HTR-8/SVneo (cell line): Measurements from ENCODE around the gene TMEM150A.
"Not testable (repeated sequence)": the region's sequence is repeated elsewhere in the genome, so short reads cannot be mapped to it uniquely, and the experiment has no call there.

Experiments used
- DNase-seq: peaks from one replicate; pipeline ENCODE4 v3.0.0; 2011; ENCODE audit warnings: low spot score, mixed read lengths; ENCODE audit not compliant: insufficient read length
- FAIRE-seq: peaks from 2 replicates; lab custom pipeline; 2011; peaks lifted over from hg19 to GRCh38; lab: Jason Lieb, UNC

Gene TMEM150A, protein sequence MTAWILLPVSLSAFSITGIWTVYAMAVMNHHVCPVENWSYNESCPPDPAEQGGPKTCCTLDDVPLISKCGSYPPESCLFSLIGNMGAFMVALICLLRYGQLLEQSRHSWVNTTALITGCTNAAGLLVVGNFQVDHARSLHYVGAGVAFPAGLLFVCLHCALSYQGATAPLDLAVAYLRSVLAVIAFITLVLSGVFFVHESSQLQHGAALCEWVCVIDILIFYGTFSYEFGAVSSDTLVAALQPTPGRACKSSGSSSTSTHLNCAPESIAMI

DNA sequence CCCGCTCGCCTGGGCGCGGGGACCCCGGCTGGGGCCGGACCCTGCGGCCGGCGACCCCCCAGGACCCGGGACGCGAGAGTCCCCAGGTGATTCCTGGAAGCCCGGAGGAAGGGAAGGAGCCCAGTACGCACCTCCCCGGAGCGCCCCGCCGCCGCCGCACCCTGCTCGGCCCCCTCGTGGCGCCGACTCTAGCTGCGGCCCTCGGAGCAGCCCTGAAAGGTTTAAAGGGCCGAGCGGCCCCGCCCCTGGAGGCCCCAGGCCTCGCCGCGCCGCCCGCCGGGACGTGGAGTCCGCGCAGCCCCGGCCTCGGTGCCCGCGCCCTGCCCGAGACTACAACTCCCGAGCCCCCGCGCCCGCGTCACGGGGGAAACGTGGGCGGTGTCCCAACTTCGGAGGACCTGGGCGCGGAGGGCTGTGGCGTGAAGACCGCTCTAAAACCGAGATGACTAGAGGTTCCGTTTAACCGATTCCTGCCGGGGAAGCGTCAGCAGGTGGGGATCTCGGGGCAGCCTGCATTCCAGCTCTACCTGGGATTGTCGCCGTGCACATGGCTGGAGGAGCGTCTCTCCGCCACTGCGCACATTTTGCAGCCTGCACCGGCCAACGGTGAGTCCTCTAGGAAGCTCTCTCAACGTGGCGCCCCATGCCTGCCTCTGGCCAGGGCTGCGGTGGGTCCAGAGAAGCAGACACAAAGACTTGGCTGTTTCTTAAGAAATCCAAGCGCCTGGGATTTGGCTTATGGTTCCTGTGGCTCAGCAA lies at the start of gene TMEM150A:
Gene TMEM150A, minus strand, starts transcription at position 223 of the 759 bp plus-strand sequence. CDS start 750 bp downstream, outside the sequence.
- peak; percentile 81 for FAIRE-seq

DNA sequence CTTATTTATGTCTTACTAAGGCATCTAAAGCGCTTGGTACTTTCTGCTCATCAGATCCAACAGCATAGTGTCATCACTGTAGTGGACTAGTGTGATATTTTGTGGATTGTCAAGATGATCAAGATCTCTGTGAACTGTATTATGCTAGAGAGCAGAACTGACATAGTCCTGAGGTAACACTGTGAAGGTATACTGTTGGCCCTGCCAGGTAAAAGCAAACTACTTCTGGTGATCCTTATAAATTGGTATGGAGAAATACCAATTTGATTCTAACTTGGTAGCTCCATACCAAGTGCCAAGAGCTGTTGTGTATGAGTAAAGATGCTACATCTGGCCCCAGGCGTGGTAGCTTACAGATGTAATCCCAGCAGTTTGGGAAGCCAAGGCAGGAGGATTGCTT lies 49.6 kb upstream of the TMEM150A start:
- FAIRE-seq (no peak), DNase-seq (no peak)

More for the DNA sequence above, at the start of gene TMEM150A:
- peak; percentile 88 for DNase-seq

DNA sequence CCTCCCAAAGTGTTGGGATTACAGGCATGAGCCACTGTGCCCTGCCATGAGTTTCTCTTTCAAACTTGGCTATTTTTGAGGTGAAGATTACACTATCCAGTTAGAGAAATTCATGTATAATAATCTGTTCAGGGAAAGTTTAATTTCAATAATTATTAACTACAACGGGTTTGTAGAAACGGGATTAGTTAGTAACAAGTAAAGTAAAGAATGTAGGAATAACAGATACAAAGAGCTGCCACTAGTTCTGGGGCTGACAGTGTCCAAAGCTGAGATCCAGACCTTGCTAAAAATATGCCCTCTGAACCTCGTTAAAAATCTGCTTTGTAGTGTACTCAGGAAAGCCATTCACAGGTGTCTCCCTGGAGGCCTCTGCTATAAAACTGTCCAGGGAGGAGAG lies 48.6 kb upstream of the TMEM150A start:
- DNase-seq, result no peak
- FAIRE-seq, result no peak

DNA sequence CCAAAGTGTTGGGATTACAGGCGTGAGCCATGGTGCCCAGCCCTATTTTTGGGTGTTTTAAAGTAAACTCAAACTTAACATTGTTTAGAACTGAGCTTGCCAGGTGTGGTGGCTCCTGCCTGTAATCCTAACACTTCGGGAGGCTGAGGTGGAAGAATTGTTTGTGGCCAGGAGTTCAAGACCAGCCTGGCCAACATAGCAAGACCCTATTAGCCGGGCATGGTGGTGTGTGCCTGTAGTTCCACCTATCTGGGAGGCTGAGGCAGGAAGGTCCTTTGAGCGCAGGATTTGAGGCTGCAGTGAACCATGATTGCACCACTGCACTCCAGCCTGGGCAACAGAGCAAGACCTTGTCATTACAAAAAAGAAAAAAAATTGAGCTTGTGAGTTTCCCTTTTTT lies 48.0 kb upstream of the TMEM150A start:
- DNase-seq (no peak), FAIRE-seq (no peak)

DNA sequence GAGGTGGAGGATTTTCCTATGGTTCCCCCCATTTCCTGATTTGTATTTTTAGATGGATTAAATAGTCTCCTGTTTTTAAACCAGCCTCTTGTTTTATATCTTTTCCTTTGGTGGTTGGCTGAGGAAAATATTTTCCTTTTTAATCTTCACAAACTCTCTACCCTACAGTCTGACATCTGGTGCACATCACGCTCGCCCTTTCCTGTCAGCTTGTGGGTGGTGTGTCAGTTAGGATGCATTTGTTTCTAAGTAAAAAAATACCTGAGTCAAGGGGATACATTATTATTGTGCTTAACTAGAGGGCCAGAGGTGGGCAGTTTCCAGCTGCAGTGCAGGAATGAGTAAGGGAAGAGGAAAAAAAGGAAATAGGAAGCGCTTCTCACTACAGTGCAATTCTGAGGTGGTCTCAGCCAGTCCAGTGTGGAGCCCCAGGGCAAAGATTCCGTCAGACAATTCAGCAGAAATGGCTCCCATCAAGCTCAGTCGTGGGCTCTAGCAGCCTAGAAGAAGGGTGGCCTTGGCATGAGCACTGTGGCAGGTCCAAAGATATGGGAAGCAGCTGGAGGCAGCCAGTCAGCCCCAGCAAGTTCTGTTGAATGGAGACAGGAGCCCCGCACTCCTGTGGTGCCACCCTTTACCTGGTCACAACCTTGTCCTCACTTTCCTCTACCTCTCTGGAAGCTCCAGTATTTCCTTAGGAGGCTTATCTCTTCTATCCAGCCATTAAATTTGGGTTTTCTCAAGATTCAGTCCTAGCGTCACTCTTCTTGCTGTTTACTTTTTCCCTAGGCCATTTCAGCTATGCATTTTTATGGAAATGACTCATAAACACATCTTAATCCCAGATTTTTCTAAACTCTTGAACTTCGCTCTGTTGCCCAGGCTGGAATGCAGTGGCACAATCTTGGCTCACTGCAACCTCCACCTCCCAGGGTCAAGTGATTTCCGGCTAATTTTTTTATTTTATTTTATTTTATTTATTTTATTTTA lies 47.0 kb upstream of the TMEM150A start:
- DNase-seq (peak; percentile 57), FAIRE-seq (no peak)

DNA sequence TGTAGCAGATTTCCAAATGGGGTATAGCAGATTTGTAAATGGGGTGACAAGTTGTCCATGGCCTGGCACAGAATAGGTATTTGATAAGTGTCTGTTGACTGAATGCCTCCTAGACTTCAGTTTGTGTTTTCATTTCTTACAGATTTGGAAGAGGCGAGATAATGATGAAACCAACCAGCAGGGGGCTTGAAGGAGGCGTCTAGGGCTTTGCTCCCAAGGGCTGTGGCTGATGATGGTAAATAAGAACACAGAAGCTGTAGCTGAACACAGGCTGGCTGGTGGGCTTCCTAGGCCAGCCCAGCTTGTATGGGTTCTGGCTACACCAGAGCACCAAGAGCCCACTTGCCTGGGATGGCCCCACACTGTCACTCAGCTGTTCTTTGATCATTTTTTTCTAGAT lies 46.1 kb upstream of the TMEM150A start:
- FAIRE-seq (no peak), DNase-seq (peak; percentile 41)

DNA sequence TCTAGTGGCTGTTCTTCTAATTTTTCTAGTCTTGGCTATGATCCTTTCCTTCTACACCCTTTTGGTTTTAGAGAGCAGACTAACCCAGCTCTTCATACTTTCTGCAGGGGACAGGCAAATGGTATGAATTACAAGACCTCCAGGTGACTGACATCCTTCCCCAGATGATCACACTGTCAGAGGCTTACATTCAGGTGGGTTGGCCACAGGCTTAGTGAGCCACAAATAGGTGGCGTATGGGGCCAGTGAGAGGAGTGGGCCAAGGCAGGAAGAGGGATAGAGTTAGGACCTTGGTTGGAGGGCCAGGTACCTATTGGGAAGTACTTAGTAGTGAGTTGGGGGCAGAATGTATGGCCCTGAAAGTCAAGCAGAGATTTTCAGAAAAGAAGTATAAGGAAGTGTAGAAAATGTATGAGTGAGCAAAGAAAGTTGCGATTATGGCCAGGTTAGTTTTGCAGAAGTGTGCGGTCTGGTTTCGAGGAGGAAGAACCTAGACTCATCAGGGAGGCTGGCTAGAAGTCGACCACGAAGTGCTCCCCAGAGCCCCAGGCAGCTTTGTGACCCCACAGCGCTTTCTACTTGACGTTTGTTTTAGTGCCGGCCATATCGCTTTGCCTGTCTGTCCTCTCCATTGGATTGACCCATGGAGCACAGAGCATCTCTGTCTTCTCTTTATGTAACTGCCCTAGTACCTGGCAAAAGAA lies 45.5 kb upstream of the TMEM150A start:
- no peak for DNase-seq
- no peak for FAIRE-seq

DNA sequence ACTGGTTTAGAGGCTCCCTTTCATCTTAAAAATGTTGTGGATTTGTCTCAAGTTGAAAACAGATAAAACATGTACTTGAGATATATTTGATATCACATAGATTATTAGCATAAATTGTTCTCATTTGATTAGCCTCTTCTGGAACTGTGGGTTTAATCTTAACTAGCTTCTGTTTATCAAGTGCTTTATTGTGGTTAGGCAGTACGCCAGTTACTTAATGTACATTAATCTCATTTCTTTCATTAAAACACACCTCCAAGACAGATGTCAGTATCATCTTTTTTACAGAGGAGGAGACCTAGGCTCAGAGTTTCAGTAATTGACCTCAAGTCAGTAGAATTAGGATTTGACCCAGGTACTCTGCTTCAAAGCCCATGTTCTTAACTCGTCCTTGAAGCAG lies 43.7 kb upstream of the TMEM150A start:
- FAIRE-seq, result no peak
- no peak for DNase-seq

DNA sequence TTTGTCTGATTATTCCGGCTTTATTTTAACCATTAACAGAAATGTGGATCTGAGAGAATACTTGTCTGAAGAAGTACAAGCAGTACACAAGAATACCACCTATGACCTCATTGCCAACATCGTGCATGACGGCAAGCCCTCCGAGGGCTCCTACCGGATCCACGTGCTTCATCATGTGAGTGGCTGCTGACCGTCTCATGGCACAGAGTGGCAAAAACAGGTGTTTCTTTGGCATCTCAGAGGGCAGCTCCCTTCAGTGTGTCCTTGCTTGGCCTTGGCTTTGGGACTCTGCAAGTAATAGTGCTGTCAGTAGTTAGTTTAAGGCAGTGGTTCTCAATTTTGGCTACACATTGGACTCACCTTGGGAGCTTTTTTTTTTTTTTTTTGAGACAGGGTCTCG lies 42.4 kb upstream of the TMEM150A start:
- FAIRE-seq (no peak), DNase-seq (no peak)

DNA sequence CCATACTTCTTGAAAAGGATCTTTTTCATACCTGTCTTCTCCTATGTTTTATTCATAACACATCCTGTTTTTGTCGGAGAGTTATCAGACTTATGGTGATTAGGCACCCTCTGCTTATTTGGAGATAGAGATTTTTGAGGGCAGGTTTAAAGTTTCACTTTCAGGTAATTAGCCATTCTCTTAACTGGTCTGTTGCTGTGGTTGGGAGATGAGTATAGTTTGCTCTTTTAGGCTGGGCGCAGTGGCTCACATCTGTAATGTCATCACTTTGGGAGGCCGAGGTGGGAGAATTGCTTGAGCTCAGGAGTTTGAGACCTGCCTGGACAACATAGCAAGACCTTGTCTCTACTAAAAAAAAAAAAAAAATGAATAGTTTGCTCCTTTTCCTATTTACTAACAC lies 40.2 kb upstream of the TMEM150A start:
- FAIRE-seq, result no peak
- no peak for DNase-seq

DNA sequence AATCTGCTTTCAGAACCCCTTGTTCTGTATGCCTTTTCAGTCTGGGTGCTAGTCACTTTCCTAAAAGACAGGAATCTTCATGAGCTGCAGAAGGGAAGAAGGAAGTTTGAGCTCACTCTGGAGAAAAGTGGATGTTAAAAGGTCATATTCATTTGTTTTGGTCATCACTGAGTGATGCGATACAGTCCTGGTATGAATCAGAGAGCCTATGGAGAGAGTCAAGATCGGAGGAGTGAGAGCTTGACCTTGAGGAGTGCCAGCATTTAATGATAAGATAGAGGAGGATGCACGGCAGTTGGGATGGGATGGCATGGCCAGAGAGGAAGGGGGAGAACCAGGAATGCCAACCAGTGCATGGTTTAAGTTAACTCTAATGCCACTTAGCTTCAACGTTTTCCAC lies 33.1 kb upstream of the TMEM150A start:
- no peak for FAIRE-seq

DNA sequence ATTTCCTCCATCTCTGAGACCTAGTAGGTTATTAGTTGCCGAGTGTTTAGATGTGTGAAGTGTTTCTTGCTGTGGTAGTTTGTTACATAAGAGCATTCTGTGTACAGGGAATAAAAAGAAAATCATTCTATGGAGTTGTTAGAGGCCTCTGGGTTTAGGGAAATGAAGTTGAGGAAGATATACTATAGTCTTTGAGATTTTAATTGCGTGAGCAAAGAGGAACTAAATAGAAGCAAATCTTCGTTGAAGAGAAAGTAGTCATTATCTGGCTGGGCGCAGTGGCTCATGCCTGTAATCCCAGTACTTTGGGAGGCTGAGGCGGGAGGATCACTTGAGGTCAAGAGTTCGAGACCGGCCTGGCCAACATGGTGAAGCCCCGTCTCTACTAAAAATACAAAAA lies 32.5 kb upstream of the TMEM150A start:
- no peak for FAIRE-seq
- no peak for DNase-seq

More for the DNA sequence above, 33.1 kb upstream of the TMEM150A start:
- no peak for DNase-seq

DNA sequence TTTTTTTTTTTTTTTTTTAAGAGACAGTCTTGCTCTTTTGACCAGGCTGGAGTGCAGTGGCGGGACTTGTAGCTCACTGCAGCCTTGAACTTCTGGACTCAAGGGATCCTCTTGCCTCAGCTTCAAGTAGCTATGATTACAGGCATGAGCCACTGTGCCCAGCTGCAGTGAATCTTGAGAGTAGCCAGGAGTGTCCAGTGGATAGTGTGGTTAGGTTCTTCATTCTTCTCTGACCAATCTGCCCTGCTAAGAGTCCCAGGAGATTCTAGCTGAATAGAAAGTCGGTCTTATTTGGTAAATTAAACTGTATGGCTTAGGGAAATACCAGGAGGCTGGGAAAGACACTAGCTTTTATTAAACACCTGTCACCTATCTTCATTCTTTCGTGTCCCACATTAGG lies 28.8 kb upstream of the TMEM150A start:
- no peak for DNase-seq

DNA sequence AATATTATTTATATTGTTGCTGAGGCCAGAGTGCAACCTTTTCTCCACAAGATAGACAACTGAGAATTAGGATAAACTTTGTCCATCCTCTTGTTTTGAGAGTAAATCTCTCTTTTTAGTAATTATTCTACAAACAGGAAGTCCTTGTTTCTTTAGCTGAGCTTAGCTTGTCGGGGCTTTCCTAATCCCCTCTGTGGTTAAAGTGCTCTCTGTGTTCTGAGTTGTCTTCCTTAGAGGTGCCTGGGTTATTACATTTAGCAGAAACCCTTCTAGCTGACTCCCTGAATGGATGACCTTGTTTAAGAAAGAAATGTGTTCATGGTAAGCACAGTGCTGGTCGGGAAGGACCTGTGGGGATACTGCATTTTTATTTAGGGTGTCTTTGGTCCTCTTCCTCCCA lies 26.2 kb upstream of the TMEM150A start:
- DNase-seq (no peak), FAIRE-seq (no peak)

More for the DNA sequence above, 28.8 kb upstream of the TMEM150A start:
- no peak for FAIRE-seq

DNA sequence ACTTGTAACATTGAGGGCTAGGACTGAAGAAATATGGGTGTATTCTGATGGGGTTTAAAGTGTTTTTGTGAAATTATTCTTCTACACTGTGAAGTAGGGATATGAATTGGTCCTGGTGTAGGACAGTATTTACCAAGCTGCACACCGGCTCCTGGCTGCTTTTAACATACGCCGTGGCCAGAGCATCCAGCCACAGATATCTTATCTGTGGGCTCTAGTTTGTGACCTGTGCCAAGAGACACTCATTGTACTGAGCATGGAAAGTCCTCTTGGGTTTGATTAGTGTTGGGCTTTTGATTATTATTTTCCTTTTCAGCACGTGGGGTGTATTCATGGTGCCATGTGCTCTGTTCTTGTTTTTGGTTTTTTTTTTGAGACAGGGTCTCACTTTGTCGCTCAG lies 21.5 kb upstream of the TMEM150A start:
- FAIRE-seq (no peak), DNase-seq (no peak)

DNA sequence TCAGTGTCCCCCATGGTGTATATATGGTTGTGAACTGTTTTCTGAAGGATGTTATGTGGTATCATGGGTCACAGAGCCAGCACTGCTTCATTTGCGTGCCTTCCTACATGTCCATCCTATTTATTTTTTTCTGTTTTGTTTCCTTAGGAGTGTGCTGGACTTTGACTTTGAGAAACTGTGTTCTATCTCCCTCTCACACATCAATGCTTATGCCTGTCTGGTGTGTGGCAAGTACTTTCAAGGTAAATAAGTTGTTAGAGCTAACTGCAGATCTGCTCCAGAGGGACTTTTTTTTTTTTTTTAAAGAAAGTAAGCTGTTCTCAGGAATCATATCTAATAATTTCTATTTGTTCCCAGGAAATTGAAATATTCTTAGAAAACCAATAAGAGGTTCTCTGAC lies 18.8 kb upstream of the TMEM150A start:
- FAIRE-seq, result no peak

DNA sequence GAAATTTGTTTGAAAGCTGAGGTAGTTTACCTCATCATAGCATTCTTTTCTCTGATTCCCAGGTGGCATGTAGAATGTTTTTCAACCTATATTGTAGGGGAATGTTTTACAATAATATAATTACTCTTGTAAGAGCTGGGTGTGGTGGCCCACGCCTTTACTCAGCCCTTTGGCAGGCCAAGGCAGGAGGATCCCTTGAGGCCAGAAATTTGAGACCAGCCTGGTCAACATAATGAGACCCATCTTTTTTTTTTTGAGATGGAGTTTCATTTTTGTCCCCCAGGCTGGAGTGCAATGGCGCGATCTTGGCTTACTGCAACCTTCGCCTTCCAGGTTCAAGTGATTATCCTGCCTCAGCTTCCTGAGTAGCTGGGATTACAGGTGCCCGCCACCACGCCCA lies 17.1 kb upstream of the TMEM150A start:
- DNase-seq, result no peak
- no peak for FAIRE-seq

More for the DNA sequence above, 18.8 kb upstream of the TMEM150A start:
- DNase-seq, result no peak

DNA sequence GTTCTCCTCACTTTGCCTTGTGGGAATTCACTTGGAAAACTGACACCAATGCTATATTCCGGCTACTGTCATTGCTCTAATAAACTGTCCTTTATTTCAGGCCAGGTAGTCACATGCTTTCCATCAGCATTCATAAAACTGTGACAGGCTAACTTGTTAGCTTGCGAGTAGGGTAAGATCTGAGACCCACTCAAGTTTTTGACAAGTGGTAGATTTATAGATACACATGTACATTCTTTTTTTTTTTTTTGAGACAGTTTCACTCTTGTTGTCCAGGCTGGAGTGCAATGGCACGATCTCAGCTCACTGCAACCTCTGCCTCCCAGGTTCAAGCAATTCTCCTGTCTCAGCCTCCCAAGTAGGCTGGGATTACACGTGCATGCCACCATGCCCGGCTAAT lies 15.2 kb upstream of the TMEM150A start:
- not testable (repeated sequence) for DNase-seq, FAIRE-seq

DNA sequence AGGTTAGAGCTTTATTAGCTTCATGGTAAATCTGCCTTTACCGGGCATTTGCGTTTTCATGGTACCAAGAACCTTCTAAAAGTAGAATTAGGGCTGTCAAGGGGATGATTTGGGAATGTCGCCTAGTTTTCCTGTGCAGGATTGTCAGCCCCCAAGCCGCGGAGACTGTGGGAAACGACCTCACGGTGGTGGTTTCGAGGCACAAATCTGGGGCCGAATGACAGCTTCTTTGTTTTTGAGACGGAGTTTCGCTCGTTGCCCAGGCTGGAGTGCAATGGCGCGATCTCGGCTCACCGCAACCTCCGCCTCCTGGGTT lies 12.9 kb upstream of the TMEM150A start:
- no peak for FAIRE-seq

DNA sequence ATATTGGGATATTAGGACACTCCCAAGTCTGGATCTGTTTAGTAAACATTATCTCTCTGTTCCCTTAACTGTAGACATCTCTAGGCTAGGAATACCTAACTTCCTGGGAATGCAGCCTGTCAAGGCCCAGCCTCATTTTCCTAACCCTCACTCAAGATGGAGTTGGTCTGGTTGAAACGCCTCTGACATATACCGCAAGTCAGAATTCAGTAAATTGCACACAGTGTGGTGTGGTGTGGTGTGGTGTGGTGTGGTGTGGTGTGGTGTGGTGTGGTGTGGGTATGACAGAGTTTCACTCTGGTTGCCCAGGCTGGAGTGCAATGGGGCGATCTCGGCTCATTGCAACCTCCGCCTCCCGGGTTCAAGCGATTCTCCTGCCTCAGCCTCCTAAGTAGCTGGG lies 12.3 kb upstream of the TMEM150A start:
- not testable (repeated sequence) for DNase-seq, FAIRE-seq

More for the DNA sequence above, 12.9 kb upstream of the TMEM150A start:
- DNase-seq, result no peak
